Measurements from ENCODE around the gene B3GALT6. TPM values are rescaled to one million over a fixed set of nuclear protein-coding genes. Genes with fewer than 3 reads are reported as not detected.
A peak's percentile ranks its signal among the peaks of the same experiment; 100 is the strongest.

Gene B3GALT6
- total RNA-seq, 1 experiment from 2014 or later = 27.1 TPM

GRCh38 chr1:1275836-1276235 is 43.8 kb downstream of the B3GALT6 start:
- H3K4me2 ChIP-seq (ENCODE audit: insufficient read depth, insufficient read length, low read length) = no peak overlapping the region

More at GRCh38 chr1:1275836-1276235, 43.8 kb downstream of the B3GALT6 start:
- TF ChIP-seq CTCF (conservative IDR thresholded peaks at IDR 0.05) = no peak
- H3K9me3 ChIP-seq (ENCODE audit: control insufficient read depth, low read depth, low read length) = no peaks in the 10 kb centered on the region
- no peak overlapping the region for H4K5ac ChIP-seq (ENCODE audit: insufficient read length, low read depth, low read length)
- H3K79me2 ChIP-seq (ENCODE audit: insufficient read depth, low read length) = peaks cover 19% of the 10 kb centered on the region; the same call in 1 of the 2 replicates
- no peak overlapping the region for H2BK5ac ChIP-seq (ENCODE audit: insufficient read length, low read length)
- peaks cover 15% of the 10 kb centered on the region for H3K79me1 ChIP-seq (ENCODE audit: insufficient read depth, low read depth, low read length, poor library complexity, severe bottlenecking)
- no peak overlapping the region for H2BK120ac ChIP-seq (ENCODE audit: low read depth, low read length, poor library complexity, severe bottlenecking)
- H2AFZ ChIP-seq (ENCODE audit: low read length) = no peak overlapping the region
- no peak overlapping the region for H2BK12ac ChIP-seq (ENCODE audit: insufficient read length, low read depth, low read length)
- peaks cover 2% of the 10 kb centered on the region for H4K20me1 ChIP-seq (ENCODE audit: control insufficient read depth, insufficient read depth, insufficient read length)
- H4K91ac ChIP-seq (ENCODE audit: insufficient read length, low read depth, low read length) = no peak overlapping the region
- peaks cover 21 to 23% of the 10 kb centered on the region in 2 experiments for H3K4me1 Mint-ChIP-seq
- H3K18ac ChIP-seq (ENCODE audit: insufficient read length, low read depth, low read length) = no peak overlapping the region
- no peak overlapping the region for H4K8ac ChIP-seq (replicated peaks; ENCODE audit: insufficient read length, low read depth, low read length)
- no peak overlapping the region for H3K9ac ChIP-seq (ENCODE audit: extremely low read depth, insufficient read length, low read length)
- no peak for DNase-seq
- peak overlapping the region in 1 of 2 experiments; percentile 25; a peak in 2 of 5 replicates for H3K4me3 Mint-ChIP-seq
- H3K27me3 ChIP-seq (ENCODE audit: insufficient read depth, low read length) = no peaks in the 10 kb centered on the region
- no peak overlapping the region for H3K14ac ChIP-seq (ENCODE audit: insufficient read depth, low read length)
- H3K56ac ChIP-seq (ENCODE audit: insufficient read length, low read depth, low read length) = no peak overlapping the region
- H3K9me3 Mint-ChIP-seq = no peaks in the 10 kb centered on the region; a peak in 1 of 5 replicates
- no peak overlapping the region for H3K27ac Mint-ChIP-seq
- peaks cover 7 to 16% (median 15%) of the 10 kb centered on the region in 3 experiments; a peak in 6 of 7 replicates for H3K36me3 Mint-ChIP-seq (ENCODE audit: insufficient read depth in 1 of 3, low read depth in 3 of 3)
- H3K27me3 Mint-ChIP-seq (ENCODE audit: low read depth) = peaks cover 6% of the 10 kb centered on the region; the same call in 1 of the 2 replicates
- H3K27ac ChIP-seq (ENCODE audit: insufficient read length, low read depth, low read length) = no peak overlapping the region
- H2BK15ac ChIP-seq (ENCODE audit: low read depth, low read length) = no peak overlapping the region
- no CpG with 5 or more reads among the region's 9 CpGs for WGBS (ENCODE audit: extremely low coverage, insufficient read length, low lambda C conversion rate)
- no peak overlapping the region; the same call in 1 of the 2 replicates for H3K4ac ChIP-seq (ENCODE audit: low read depth, low read length)
- no peak overlapping the region for H3T11ph ChIP-seq (ENCODE audit: low read length)
- no peak overlapping the region for H3K23ac ChIP-seq (ENCODE audit: insufficient read length, low read depth, low read length)
- H2BK20ac ChIP-seq (ENCODE audit: low read depth, low read length, poor library complexity, severe bottlenecking) = no peak overlapping the region
- H3K4me1 ChIP-seq (ENCODE audit: insufficient read depth, low read length) = peaks cover 5% of the 10 kb centered on the region; the same call in 1 of the 2 replicates
- H2AK5ac ChIP-seq (ENCODE audit: insufficient read length, low read length) = no peak overlapping the region
- peaks cover 14% of the 10 kb centered on the region for H3K23me2 ChIP-seq (ENCODE audit: insufficient read length, low read depth, low read length, poor library complexity, severe bottlenecking)

Measured in H9 (cell line).